ENCODE data around the gene KDELR1. TPM values are rescaled to one million over a fixed set of nuclear protein-coding genes. Genes with fewer than 3 reads are reported as not detected.

The KDELR1 gene
- polyA plus RNA-seq, 12 donors: 101 to 185 (median 124) TPM; not detected in 1

DNA sequence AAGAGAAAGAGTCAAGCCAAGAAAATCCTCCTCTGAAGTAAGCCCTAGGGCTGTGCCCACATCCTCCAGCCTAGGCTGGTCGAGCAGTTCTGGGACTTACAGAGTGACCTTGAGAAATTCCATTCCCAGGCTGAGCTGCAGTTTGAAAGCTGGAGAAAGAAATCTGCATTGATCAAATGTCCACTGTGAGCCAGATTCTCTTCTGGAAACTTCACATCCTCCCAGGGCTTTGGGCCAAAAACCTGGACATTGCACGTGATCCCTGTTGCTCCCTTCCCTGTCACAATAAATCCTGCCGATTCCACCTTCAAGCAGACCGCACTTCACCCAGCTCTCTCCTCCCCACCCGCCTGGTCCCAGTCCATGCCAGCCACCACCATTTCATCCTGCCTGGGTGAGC lies 43.3 kb downstream of the KDELR1 start:
- no peak for DNase-seq

DNA sequence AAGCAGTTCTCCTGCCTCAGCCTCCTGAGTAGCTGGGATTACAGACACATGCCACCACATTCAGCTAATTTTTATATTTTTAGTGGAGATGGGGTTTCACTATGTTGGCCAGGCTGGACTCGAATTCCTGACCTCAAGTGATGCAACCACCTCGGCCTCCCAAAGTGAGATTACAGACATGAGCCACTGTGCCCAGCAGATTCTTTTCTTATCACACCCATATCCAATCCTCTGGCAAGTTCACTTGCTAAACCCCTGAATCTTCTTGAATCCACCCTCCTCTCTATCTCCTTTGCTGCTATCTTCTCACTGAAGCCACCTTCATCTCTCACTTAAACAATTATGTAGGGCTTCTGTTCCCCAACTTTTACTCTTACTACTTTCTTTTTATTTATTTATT lies 45.2 kb downstream of the KDELR1 start:
- DNase-seq: no peak

DNA sequence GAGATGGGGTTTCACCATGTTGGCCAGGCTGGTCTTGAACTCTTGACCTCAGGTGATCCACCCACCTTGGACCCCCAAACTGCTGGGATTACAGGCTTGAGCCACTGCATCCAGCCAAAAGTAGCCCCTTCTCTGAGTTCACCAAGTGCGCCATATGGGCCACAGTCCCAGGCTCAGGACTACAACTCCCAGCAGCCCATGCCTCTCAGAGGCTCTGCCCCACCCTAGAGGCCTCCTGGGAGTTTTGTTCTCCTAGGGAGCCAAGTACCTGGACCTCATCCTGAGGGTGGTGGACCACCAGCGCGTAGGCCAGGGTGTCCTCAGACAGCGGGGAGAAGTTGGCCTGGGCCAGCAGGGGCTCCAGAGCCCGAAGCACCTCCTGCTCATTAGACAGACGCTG lies 46.5 kb downstream of the KDELR1 start:
- DNase-seq: no peak

DNA sequence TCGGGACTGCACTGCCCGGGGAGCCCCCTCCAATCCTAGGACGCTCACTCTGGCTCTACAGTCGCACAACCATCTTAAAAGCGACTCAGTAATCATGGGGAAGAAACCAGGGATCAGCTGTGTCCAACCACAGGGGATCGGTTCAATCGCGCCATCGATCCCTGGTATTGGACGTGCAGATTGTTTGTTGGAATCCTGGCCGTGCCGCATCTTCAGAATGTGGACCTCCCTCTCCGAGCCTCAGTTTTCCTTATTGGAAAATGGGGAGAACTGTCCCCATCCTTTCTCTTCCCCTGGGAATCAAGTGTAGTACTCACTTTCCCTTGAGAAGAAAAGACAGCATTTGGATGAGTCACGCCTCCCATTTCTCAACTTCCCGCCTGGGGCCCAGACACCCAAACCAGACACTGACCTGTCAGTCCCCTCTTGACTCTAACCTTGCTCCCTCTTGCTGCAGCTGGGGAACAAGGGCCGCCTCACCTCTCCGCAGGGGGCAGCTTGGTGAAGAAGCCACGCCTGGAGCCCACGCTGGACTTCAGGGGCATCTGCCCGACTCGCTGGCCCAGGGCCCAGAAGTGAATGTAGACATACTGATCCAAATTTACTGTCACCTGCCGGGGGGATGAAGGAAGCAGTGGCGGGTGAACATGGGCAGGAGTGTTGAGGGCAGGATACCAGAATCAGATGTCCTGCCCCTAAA lies 48.4 kb downstream of the KDELR1 start:
- no peak for DNase-seq

DNA sequence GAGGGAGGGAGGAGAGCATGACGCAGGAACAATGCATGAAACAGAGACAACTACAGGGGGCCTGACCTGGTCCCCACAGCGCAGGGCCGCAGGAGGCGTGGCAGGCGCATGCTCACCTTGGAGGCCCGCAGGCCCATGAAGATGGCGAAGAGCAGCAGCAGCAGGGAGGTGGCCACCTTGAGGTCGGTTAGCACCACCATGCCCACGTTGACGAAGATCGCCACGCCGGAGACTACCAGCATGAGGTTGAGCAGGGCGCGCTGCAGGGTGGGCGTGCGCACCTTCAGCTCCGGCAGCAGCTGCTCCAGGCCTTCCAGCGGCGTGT lies 49.0 kb downstream of the KDELR1 start:
- no peak for DNase-seq

DNA sequence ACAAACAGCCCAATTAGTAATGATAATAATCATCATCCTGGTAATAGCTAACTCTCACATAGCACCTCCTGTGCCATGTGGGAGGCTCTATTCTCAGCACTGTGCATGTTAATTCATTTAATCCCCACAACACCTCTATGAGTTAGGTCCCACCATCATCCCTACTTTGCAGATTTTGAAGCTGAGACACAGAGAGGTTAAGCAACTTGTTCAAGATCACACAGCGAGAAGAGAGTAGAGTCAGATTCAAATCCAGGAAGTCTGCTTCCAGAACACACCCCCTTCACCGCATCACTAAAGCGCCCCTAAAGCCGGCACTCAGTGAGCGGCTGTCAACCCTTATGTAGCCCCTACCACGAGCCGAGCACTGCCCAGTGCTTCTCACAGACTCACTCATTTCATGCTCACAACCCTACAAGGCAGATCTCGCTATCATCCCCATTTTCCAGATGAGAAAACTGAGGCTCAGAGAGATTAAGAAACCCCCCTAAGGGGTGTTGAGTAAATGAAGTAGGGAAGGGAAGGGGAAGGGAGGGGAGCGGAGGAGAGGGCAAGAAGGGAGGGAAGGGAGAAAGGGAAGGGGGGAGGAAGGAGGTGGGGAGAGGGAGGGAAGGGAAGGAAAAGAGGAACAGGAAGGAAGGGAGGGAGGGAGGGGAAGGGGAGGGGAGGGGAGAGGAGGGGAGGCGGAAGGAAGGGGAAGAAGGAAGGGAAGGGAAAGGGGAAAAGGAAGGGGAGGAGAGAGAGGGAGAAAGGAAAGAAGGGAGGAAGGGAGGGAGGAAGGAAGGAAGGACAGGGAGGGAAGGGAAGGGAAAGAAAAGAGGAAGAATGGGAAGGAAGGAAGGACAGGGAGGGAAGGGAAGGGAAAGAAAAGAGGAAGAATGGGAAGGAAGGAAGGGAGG lies 49.6 kb downstream of the KDELR1 start:
- no peak for DNase-seq

DNA sequence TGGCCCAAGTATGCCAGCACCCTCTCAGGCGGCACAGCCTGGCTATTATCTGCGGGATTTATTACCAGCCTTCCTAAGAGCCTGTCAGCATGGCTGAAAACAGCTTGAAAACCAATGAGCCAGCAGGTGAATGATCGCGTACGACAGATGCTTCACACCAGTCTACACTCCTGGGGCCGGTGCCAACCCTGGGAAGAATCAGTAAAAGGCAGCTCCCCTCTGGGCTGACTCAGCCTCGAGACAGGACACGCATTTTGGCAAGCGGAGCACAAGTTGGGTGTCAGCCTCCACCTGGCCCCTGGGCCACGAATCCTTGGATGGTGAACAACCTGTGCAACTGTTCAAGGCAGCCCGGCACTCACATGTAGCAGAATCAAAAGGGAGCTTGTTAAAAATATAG lies 50.4 kb downstream of the KDELR1 start:
- DNase-seq: no peak

DNA sequence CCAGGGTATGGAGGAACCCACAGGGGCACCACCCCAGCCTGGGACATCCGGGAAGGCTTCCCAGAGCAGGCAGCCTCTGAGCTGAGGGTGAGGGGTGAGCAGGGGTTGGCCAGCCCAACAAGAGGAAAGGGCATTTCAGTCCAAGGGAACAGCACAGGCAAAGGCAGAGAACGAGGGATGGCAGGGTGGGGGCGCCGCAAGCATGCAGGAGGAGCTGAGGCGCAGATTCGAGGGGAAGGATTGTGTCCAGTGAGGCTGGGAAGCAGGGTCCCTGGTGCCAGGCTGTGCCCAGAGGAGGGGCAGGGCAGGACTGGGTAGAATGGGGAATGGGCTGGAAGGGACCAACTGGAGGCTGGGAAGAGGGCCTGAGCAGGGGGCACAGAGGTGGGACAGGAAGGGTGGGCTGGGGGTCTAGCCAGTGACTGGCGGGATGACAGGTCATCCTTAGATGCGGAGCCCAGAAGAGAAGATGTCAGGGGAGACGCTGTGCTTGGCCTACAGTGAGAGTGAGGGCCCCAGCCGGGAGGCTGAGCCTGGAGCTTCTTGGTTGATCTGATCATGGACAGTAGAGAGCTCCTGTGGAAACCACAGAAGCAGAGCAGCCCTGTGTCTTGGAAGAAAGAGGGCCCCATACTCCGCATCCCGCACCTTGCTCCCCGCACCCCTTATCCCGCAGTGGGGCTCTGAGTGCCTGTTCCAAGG lies 52.4 kb downstream of the KDELR1 start:
- no peak for DNase-seq

DNA sequence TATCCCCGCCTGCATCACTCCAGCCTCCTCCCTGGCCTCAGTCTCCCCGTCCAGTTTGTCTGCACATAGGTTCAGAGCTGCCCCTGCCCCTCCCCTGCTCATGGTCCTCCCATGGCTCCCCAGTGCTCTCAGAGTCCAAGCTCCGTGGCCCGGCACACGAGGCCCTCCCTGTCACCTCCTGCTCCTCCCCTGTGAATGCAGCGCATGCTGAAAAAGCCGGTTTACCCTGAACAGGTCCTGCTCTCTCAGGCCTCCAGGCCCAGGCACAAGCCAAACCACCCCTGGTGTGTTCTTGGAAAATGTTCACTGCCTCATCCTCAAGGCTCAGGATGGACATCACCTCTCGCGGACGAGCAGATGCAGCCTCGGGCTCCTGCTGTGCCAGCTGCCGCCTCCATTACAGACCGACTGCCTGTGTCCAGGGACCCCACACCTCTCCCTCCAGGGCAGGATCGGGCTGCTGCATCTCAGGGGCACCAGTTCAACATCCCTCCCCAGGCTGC lies 53.0 kb downstream of the KDELR1 start:
- DNase-seq: no peak

DNA sequence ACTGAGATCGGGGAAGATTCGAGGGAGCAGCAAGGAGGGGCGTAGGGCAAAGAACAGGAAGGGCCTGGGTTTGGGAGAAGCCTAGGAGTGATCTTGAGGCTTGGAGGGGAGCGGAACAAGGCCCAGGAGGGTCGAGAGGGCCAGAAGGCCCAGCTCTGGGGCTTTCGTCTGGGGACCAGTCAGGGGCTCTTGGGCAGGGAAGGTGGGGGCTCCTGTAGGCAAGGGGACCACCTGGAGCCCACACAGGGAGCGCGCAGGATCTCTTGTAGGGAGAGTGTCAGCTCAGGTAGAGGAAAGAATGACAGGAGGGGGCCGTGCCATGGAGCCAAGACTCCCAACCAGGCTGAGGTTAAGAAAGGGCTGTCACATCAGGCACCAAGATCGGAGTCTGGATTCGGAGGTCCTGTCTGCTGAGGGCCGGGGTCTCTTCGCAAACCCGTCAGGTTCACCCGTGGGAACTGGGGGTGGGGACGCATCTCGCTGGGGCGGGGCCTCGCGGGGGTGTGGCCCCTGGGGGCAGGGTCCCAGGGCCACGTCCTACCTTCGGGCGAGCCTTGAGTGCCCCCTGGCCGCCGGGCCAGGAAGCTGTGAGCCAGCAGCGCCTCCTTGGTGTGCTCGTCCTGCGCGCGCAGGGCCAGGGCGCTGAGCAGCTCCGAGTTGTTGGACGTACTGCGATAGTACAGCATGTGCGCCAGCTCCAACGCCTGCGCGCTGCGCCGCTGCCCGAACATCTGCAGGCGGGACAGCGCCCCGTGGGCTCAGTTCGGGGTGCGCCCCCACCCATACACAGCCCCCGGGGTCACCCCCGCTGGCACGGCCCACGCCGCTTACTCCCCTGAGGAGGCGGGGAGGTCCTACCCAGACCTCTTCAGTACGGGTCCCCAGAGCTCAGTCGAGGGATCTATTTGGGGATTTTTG lies 57.6 kb downstream of the KDELR1 start:
- DNase-seq: peak; percentile 88

DNA sequence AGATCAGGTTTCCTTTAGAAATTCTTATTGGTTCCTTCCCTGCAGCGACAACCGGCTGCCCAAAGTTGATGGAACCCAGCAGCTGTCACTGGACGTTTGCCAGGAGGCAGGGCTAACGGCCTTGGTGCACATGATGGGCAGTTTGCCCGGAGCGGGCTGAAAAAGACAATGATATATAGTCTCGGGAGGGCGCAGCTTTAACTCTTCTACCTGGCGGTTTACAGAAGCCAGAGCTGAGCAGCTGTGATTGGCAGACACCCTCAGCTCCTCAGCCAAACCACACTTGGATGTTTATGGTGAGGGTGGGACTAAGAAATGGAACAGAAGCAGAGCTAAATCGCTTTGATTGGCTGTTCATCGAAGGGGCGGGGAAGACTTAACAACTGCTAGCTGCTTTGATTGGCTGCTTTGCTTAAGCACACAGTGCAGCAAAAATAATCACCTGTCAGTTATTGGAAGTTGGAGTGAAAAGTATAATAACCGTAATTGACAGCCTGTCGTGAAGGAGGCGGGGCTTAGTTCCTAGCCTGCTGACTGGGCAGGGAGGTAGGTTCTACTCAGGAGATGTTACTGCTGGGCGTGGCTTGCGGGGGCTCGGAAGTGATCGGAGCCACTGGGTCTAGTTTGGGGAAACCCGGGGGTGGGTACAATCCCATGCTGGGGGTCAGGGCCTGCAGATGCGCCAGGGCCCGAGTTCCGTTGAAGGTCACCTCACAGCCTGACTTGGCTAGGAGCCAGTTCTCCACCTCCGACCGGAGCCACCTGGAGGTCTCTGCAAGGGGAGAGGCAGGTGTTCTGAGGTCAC lies 58.5 kb downstream of the KDELR1 start:
- DNase-seq: peak; percentile 95

Other genes with a start within 250 kb of the KDELR1 start
- gene LIG1, start 221.2 kb downstream of the KDELR1 start, polyA plus RNA-seq (ENCODE audit: insufficient read length in 12 of 12): 10 to 100 TPM in 11 of 12 donors, not detected in 1; 16.7 to 50.4 (median 27.4) TPM
- 10 to 100 TPM in 1 of 12 donors, 1 to 10 TPM in 10, not detected in 1; 3.9 to 12.9 (median 5.0) TPM for gene ZSWIM9, start 220.9 kb downstream of the KDELR1 start, polyA plus RNA-seq (ENCODE audit: insufficient read length in 12 of 12)
- 10 to 100 TPM in 11 of 12 donors, not detected in 1; 32.6 to 66.1 (median 46.1) TPM for gene CARD8, start 135.6 kb downstream of the KDELR1 start, polyA plus RNA-seq (ENCODE audit: insufficient read length in 12 of 12)
- gene ZNF114, start 121.5 kb downstream of the KDELR1 start, polyA plus RNA-seq (ENCODE audit: insufficient read length in 12 of 12): 1 to 10 TPM in 11 of 12 donors, not detected in 1; 1.2 to 6.3 (median 3.3) TPM
- gene EMP3, start 66.0 kb downstream of the KDELR1 start, polyA plus RNA-seq (ENCODE audit: insufficient read length in 12 of 12): 100 to 1,000 TPM in 10 of 12 donors, 10 to 100 TPM in 1, not detected in 1; 87.0 to 162 (median 145) TPM
- gene TMEM143, start 27.6 kb downstream of the KDELR1 start, polyA plus RNA-seq (ENCODE audit: insufficient read length in 12 of 12): 10 to 100 TPM in 10 of 12 donors, 1 to 10 TPM in 1, not detected in 1; 9.2 to 21.5 (median 17.1) TPM
- not detected for gene SYNGR4, start 27.2 kb downstream of the KDELR1 start, polyA plus RNA-seq (ENCODE audit: insufficient read length in 12 of 12)
- 1 to 10 TPM in 8 of 12 donors, under 1 TPM in 3, not detected in 1; 0.73 to 4.0 (median 1.3) TPM for gene GRIN2D, start 2.1 kb upstream of the KDELR1 start, polyA plus RNA-seq (ENCODE audit: insufficient read length in 12 of 12)
- 10 to 100 TPM in 11 of 12 donors, not detected in 1; 16.6 to 25.2 (median 20.2) TPM for gene GRWD1, start 54.4 kb upstream of the KDELR1 start, polyA plus RNA-seq (ENCODE audit: insufficient read length in 12 of 12)
- gene KCNJ14, start 64.0 kb upstream of the KDELR1 start, polyA plus RNA-seq (ENCODE audit: insufficient read length in 12 of 12): 1 to 10 TPM in 3 of 12 donors, under 1 TPM in 7, not detected in 2; 0.54 to 1.3 (median 0.83) TPM
- 10 to 100 TPM in 11 of 12 donors, not detected in 1; 32.5 to 76.9 (median 41.0) TPM for gene CYTH2, start 77.8 kb upstream of the KDELR1 start, polyA plus RNA-seq (ENCODE audit: insufficient read length in 12 of 12)
- gene LMTK3, start 120.3 kb upstream of the KDELR1 start, polyA plus RNA-seq (ENCODE audit: insufficient read length in 12 of 12): 1 to 10 TPM in 1 of 12 donors, under 1 TPM in 7, not detected in 4; 0.07 to 1.9 (median 0.12) TPM
- 10 to 100 TPM in 1 of 12 donors, 1 to 10 TPM in 2, under 1 TPM in 5, not detected in 4; 0.13 to 13.1 (median 0.31) TPM for gene SULT2B1, start 160.6 kb upstream of the KDELR1 start, polyA plus RNA-seq (ENCODE audit: insufficient read length in 12 of 12)
- gene SPACA4, start 215.2 kb upstream of the KDELR1 start, polyA plus RNA-seq (ENCODE audit: insufficient read length in 12 of 12): under 1 TPM in 1 of 12 donors, not detected in 11; 0.57 TPM
- 10 to 100 TPM in 1 of 12 donors, 1 to 10 TPM in 2, under 1 TPM in 4, not detected in 5; 0.09 to 18.2 (median 0.46) TPM for gene FAM83E, start 223.5 kb upstream of the KDELR1 start, polyA plus RNA-seq (ENCODE audit: insufficient read length in 12 of 12)
- gene RPL18, start 227.6 kb upstream of the KDELR1 start, polyA plus RNA-seq (ENCODE audit: insufficient read length in 12 of 12): 1,000 to 10,000 TPM; 1,133 to 1,917 (median 1,470) TPM
- gene SPHK2, start 228.0 kb upstream of the KDELR1 start, polyA plus RNA-seq (ENCODE audit: insufficient read length in 12 of 12): 10 to 100 TPM in 2 of 12 donors, 1 to 10 TPM in 9, not detected in 1; 5.5 to 27.2 (median 7.2) TPM
- gene DBP, start 245.8 kb upstream of the KDELR1 start, polyA plus RNA-seq (ENCODE audit: insufficient read length in 12 of 12): 10 to 100 TPM in 3 of 12 donors, 1 to 10 TPM in 8, not detected in 1; 3.7 to 11.3 (median 5.3) TPM

Data from muscle of arm (tissue), 12 donors.